MCF 10A (cell line): ENCODE results near the gene ULK4. TPM values are rescaled to one million over a fixed set of nuclear protein-coding genes. Genes with fewer than 3 reads are reported as not detected.
A peak's percentile ranks its signal among the peaks of the same experiment; 100 is the strongest.
"Not testable (repeated sequence)": the region's sequence is repeated elsewhere in the genome, so short reads cannot be mapped to it uniquely, and the experiment has no call there.

Source experiments
- BruUV-seq: library from RNA; stranded (reverse); fragments of 400-500 nt; replicated peaks from 2 replicates; lab custom pipeline; 2021; lab: Mats Ljungman, UMichigan
- CTCF ChIA-PET: fragments of 300-600 bp; sonication (Branson Sonifier 250); formaldehyde crosslinking; extraction: SDS; loops from one replicate; lab custom pipeline; 2021; ENCODE audit warnings: antibody characterized with exemption, inconsistent platforms; lab: Yijun Ruan, JAX
- POLR2A ChIA-PET: fragments of 300-600, 350-650 bp; sonication (Branson Sonifier 250); formaldehyde crosslinking; extraction: SDS; loops from one replicate; lab custom pipeline; 2020; ENCODE audit warnings: antibody characterized with exemption, inconsistent platforms; lab: Yijun Ruan, JAX
- DNase-seq: peaks from one replicate; pipeline ENCODE4 v3.0.0-alpha.2; 2018; ENCODE audit not compliant: unreplicated experiment
- H3K27ac Mint-ChIP-seq: one replicate; pipeline ENCODE4 v1.8.0; 2022; ENCODE audit warnings: mild to moderate bottlenecking, low read depth, mixed read lengths; ENCODE audit not compliant: unreplicated experiment
- H3K27me3 Mint-ChIP-seq: one replicate; pipeline ENCODE4 v1.8.0; 2022; ENCODE audit warnings: mixed read lengths; ENCODE audit not compliant: insufficient read depth, unreplicated experiment
- H3K36me3 Mint-ChIP-seq: one replicate; pipeline ENCODE4 v1.8.0; 2022; ENCODE audit warnings: mild to moderate bottlenecking, moderate library complexity, mixed read lengths; ENCODE audit not compliant: insufficient read depth, unreplicated experiment
- H3K4me1 Mint-ChIP-seq: one replicate; pipeline ENCODE4 v1.8.0; 2022; ENCODE audit warnings: mixed read lengths; ENCODE audit not compliant: insufficient read depth, unreplicated experiment
- H3K4me3 Mint-ChIP-seq: one replicate; pipeline ENCODE4 v1.8.0; 2022; ENCODE audit warnings: mild to moderate bottlenecking, moderate library complexity, mixed read lengths; ENCODE audit not compliant: unreplicated experiment
- H3K9me3 Mint-ChIP-seq: one replicate; pipeline ENCODE4 v1.8.0; 2022; ENCODE audit warnings: mixed read lengths; ENCODE audit not compliant: unreplicated experiment
- intact Hi-C: fragments of 100-400 bp; cut with micrococcal nuclease; formaldehyde crosslinking; loops from 2 replicates; pipeline ENCODE4 v1.14.1; 2022
- total RNA-seq: library from RNA; stranded (reverse); gene quantifications from 2 replicates; pipeline ENCODE4 v1.2.3, GENCODE V29; 2022
- TF ChIP-seq, protein P1 (sequence below): fragments of 200-600 bp; IDR thresholded peaks from one replicate; pipeline ENCODE4 v1.8.0; 2022; ENCODE audit warnings: antibody characterized with exemption, mild to moderate bottlenecking; ENCODE audit not compliant: unreplicated experiment

Gene ULK4
- total RNA-seq, 1 experiment from 2014 or later = 7.8 TPM

DNA sequence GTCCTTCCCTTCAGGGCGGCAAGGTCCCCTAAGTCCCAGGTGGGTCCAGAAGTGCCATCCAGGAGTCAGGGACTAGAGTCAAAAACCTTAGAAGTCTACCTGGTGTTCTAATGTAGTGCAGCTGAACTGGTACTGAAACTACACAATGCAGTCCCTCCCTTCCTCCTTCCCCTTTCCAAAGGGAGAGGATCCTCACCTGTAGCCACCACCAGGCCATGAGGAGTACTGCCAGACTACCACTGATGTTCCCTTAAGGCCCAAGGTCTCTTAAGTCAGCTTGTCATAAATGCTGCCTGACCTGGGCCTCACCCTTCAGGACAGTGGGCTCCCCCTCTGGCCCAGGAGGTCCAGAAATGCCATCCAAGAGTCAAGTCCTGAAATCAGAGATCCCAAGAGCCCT is 98.9 kb downstream of the ULK4 start:
- DNase-seq = peak; percentile 13
- Mint-ChIP-seq H3K4me3 (no peak overlapping the region), H3K27me3 (no peaks in the 10 kb centered on the region), H3K4me1 (no peaks in the 10 kb centered on the region), H3K9me3 (peaks cover 11% of the 10 kb centered on the region), H3K36me3 (no peaks in the 10 kb centered on the region), H3K27ac (no peak overlapping the region)
- BruUV-seq = no TSS peak
- ChIA-PET POLR2A (no interaction called here), CTCF (no interaction called here)
- TF ChIP-seq, protein P1, sequence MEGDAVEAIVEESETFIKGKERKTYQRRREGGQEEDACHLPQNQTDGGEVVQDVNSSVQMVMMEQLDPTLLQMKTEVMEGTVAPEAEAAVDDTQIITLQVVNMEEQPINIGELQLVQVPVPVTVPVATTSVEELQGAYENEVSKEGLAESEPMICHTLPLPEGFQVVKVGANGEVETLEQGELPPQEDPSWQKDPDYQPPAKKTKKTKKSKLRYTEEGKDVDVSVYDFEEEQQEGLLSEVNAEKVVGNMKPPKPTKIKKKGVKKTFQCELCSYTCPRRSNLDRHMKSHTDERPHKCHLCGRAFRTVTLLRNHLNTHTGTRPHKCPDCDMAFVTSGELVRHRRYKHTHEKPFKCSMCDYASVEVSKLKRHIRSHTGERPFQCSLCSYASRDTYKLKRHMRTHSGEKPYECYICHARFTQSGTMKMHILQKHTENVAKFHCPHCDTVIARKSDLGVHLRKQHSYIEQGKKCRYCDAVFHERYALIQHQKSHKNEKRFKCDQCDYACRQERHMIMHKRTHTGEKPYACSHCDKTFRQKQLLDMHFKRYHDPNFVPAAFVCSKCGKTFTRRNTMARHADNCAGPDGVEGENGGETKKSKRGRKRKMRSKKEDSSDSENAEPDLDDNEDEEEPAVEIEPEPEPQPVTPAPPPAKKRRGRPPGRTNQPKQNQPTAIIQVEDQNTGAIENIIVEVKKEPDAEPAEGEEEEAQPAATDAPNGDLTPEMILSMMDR = no peak
- intact Hi-C loops = no loop called here

DNA sequence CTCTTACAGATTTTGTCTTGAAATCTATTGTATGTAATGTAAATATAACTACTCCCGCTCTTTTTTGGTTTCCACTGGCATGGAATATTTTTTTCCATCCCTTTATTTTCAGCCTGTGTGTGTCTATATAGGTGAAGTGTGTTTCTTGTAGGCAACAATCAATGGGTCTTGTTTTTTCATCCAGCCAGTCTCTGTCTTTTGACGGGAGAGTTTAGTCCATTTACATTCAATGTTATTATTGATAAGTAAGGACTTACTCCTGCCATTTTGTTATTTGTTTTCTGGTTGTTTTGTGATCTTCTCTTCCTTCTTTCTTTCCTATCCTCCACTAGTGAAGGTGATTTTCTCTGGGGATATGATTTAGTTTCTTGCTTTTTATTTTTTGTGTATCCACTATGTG is 101.4 kb downstream of the ULK4 start:
- H3K4me3 Mint-ChIP-seq, intact Hi-C loops, BruUV-seq, H3K36me3 Mint-ChIP-seq, H3K4me1 Mint-ChIP-seq, CTCF ChIA-PET, H3K27me3 Mint-ChIP-seq, H3K27ac Mint-ChIP-seq, DNase-seq: not testable (repeated sequence)
- peaks cover 11% of the 10 kb centered on the region for H3K9me3 Mint-ChIP-seq
- POLR2A ChIA-PET = interaction anchor here (0.7 kb wide), 1 partner anchor 102 kb away, joined by 3 read pairs; no protein-coding TSS in a partner anchor

DNA sequence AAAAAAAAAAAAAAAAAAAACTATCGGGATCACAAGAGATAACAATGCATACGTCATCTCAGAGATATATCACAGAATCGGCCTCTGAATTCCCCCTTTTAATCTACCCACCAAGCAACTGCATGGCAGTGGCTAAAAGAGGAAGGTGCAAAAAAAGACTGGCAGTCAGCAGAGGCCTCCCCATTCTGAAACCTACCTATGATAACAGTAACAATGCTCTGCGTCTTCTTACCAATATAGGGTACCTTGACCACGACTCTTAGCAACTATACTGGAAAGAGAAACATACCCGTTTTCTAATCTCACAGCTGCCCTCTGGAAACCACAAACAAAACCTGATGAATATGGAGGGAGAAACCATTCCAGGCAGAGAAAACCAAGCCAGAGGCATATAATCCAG is 106.9 kb downstream of the ULK4 start:
- H3K4me3 Mint-ChIP-seq = no peak overlapping the region
- no TSS peak for BruUV-seq
- ChIA-PET POLR2A (interaction anchor here (1.0 kb wide), 1 partner anchor 657 kb away, joined by 3 read pairs; no protein-coding TSS in a partner anchor), CTCF (interaction anchor here (0.6 kb wide), 1 partner anchor 1479 kb away, joined by 5 read pairs; no protein-coding TSS in a partner anchor)
- intact Hi-C loops = no loop called here
- H3K36me3 Mint-ChIP-seq = peaks cover 2% of the 10 kb centered on the region
- H3K27me3 Mint-ChIP-seq = no peaks in the 10 kb centered on the region
- no peak overlapping the region for H3K27ac Mint-ChIP-seq
- peaks cover 5% of the 10 kb centered on the region for H3K4me1 Mint-ChIP-seq
- DNase-seq = no peak
- H3K9me3 Mint-ChIP-seq = no peaks in the 10 kb centered on the region
- TF ChIP-seq, protein P1 = no peak

DNA sequence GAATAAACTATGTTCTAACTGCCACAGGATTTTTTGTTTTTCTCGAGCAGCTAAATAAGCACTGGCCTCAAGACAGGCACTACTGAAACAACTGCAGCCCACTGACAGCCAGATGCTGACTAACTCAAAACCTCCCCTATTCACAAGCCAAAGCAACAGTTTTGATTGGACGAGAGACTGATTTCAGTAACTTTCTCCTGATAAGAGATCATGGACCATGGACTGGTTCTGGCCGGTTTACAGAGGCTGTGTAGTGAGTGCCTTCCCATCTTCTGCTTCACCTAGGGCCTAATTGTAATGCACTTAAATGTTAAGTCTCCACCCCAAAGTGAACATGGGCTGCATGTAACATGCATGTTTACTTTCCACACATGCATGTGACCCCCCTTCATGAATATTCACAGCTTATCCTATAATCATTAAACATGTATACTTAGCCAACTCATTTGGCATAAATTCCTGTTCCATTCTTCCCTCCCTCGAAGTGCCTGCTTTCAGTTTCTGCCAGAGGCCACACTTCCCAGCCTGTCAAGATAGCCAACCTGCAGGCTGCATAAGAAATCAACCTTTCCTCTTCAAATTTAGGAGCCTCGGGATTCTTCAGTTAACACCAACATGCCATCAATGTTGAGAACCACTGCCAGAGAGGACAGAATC is 108.2 kb downstream of the ULK4 start:
- TF ChIP-seq, protein P1 = no peak
- Mint-ChIP-seq H3K9me3 (no peaks in the 10 kb centered on the region), H3K4me1 (peaks cover 5% of the 10 kb centered on the region), H3K27ac (no peak overlapping the region), H3K36me3 (peaks cover 5% of the 10 kb centered on the region), H3K4me3 (no peak overlapping the region), H3K27me3 (no peaks in the 10 kb centered on the region)
- DNase-seq = no peak
- ChIA-PET CTCF (interaction anchor here (0.6 kb wide), 1 partner anchor 158 kb away, joined by 3 read pairs; no protein-coding TSS in a partner anchor), POLR2A (no interaction called here)
- intact Hi-C loops = no loop called here
- no TSS peak for BruUV-seq
